ENCODE measurements around the gene PROM2. TPM values are rescaled to one million over a fixed set of nuclear protein-coding genes. Genes with fewer than 3 reads are reported as not detected.

The PROM2 gene
- total RNA-seq, 6 experiments from 2014 or later: 0.12 to 0.68 (median 0.35) TPM; not detected in 1

DNA sequence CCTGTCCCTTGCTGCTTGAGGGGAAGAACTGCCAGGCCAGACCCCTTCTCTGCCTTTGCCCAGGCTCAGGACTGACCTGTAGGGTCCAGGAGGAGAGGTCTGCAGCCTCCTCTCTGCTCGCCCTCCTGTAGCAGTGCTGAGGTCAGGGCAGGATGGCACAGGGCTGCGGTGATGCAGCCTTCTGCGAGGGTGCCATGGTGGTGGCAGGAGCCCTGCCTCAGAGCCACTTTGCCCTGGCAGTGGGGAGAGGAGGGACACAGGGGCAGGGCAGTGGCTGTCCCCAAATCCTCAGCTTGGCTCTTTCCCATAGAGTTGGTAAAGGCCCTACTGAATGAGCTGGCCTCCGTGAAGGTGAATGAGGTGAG, 884 bp downstream of the PROM2 start:
- H3K4me3 Mint-ChIP-seq: no peak overlapping the region
- H3K9me3 Mint-ChIP-seq: no peaks in the 10 kb centered on the region
- DNase-seq: no peak
- H3K4me1 Mint-ChIP-seq (ENCODE audit: low read depth): peaks cover 11% of the 10 kb centered on the region
- H3K27ac Mint-ChIP-seq: no peak overlapping the region
- TF ChIP-seq, protein P1, sequence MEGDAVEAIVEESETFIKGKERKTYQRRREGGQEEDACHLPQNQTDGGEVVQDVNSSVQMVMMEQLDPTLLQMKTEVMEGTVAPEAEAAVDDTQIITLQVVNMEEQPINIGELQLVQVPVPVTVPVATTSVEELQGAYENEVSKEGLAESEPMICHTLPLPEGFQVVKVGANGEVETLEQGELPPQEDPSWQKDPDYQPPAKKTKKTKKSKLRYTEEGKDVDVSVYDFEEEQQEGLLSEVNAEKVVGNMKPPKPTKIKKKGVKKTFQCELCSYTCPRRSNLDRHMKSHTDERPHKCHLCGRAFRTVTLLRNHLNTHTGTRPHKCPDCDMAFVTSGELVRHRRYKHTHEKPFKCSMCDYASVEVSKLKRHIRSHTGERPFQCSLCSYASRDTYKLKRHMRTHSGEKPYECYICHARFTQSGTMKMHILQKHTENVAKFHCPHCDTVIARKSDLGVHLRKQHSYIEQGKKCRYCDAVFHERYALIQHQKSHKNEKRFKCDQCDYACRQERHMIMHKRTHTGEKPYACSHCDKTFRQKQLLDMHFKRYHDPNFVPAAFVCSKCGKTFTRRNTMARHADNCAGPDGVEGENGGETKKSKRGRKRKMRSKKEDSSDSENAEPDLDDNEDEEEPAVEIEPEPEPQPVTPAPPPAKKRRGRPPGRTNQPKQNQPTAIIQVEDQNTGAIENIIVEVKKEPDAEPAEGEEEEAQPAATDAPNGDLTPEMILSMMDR (IDR thresholded peaks at IDR 0.05): no peak
- H3K36me3 Mint-ChIP-seq (ENCODE audit: low read depth): no peaks in the 10 kb centered on the region
- H3K27me3 Mint-ChIP-seq (ENCODE audit: insufficient read depth): peaks cover 10% of the 10 kb centered on the region

DNA sequence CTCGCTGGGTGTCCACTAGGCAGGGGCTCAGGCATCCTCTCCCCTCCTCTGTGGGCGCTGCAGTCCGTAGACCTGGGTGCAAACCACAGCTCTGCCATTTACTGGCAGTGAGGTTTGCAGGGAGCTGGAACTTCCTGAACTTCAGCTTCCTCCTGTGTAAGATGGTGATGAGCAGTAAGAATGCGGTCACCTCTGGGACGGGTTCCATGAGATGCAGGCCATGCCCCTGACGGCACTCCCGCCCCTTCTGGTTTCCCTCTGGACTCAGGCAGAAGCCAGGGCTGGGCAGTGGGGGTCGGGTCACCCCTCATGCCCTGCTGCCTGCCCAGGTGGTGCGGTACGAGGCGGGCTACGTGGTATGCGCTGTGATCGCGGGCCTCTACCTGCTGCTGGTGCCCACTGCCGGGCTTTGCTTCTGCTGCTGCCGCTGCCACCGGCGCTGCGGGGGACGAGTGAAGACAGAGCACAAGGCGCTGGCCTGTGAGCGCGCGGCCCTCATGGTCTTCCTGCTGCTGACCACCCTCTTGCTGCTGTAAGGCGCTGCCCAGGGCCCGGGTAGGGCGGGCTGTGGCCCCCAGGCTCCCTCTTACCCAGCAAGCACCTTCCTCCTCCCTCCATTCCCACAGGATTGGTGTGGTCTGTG, 1.5 kb downstream of the PROM2 start:
- Mint-ChIP-seq H3K27me3 (ENCODE audit: insufficient read depth) (peaks cover 9% of the 10 kb centered on the region), H3K4me1 (ENCODE audit: low read depth) (peaks cover 11% of the 10 kb centered on the region), H3K27ac (no peak overlapping the region), H3K4me3 (no peak overlapping the region), H3K36me3 (ENCODE audit: low read depth) (no peaks in the 10 kb centered on the region), H3K9me3 (no peaks in the 10 kb centered on the region)
- TF ChIP-seq, protein P1 (IDR thresholded peaks at IDR 0.05): no peak
- no peak for DNase-seq

DNA sequence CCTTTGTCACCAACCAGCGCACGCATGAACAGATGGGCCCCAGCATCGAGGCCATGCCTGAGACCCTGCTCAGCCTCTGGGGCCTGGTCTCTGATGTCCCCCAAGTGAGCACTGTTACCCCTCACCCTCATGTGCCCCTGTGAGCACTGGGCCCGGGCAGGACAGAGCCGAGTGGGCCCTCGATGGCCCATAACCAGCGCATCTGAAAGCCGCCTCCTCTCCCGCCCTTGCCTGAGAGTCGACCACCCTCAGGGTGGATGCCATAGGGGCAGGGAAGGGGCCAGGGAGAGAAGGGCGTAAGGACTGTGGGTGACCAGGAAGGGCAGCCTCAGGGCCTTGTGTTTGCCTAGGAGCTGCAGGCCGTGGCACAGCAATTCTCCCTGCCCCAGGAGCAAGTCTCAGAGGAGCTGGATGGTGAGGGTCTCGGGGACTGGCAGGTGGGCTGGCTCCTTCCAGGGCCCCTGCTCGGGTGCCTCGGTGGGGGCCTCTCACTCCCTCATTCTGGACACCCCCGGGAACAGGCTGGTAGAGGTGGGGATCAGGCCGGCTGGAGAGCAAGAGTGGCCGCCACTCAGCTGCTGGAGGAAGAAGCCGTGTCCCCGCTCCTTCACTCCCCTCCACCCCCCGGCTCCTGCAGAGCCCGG, 2.1 kb downstream of the PROM2 start:
- TF ChIP-seq, protein P1 (IDR thresholded peaks at IDR 0.05): no peak
- Mint-ChIP-seq H3K27me3 (ENCODE audit: insufficient read depth) (peaks cover 9% of the 10 kb centered on the region), H3K4me1 (ENCODE audit: low read depth) (peaks cover 11% of the 10 kb centered on the region), H3K36me3 (ENCODE audit: low read depth) (no peaks in the 10 kb centered on the region), H3K4me3 (no peak overlapping the region), H3K27ac (no peak overlapping the region), H3K9me3 (no peaks in the 10 kb centered on the region)
- DNase-seq: no peak

DNA sequence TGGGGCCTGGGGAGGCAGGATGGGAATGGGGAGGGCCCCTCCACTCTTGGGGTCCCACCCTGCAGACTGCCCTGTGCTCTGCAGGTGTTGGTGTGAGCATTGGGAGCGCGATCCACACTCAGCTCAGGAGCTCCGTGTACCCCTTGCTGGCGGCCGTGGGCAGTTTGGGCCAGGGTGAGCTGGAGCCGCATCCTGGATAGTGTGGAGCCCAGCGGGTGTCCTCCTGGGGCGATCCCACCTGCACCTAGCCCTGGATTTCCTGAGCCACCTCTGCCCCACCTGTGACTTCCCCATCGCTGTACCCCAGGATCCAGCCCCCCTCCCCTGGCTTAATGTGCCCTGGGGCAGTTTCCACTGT, 2.6 kb downstream of the PROM2 start:
- no peak overlapping the region for H3K4me3 Mint-ChIP-seq

DNA sequence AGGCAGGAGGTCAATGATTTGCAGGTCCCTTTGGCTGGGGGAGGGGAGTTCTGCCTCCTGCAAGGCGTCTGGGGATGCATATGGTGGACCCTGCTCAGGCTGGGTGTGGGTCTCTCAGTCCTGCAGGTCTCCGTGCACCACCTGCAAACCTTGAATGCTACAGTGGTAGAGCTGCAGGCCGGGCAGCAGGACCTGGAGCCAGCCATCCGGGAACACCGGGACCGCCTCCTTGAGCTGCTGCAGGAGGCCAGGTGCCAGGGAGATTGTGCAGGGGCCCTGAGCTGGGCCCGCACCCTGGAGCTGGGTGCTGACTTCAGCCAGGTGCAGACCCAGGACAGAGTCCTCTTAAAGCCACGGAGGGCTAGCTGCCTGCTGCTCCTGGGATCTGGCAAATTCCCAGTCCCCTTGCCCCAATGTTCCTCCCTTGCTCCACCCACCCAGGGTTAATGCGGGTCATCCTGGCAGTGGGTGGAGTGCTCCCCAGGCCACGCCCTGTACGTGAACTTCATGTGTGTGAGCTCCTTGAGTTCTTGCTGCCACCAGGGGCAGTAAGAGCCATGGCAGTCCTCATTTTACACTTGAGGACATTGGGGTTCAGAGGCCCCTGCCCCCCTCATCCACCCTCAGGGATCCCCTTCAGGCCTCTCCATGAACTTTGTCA, 3.1 kb downstream of the PROM2 start:
- Mint-ChIP-seq H3K27me3 (ENCODE audit: insufficient read depth) (peaks cover 6% of the 10 kb centered on the region), H3K9me3 (no peaks in the 10 kb centered on the region), H3K4me1 (ENCODE audit: low read depth) (peaks cover 11% of the 10 kb centered on the region), H3K27ac (no peak overlapping the region), H3K4me3 (no peak overlapping the region), H3K36me3 (ENCODE audit: low read depth) (no peaks in the 10 kb centered on the region)
- DNase-seq: no peak
- TF ChIP-seq, protein P1 (IDR thresholded peaks at IDR 0.05): peak; percentile 49

More for the DNA sequence above, 2.6 kb downstream of the PROM2 start:
- TF ChIP-seq, protein P1 (IDR thresholded peaks at IDR 0.05): no peak
- peaks cover 9% of the 10 kb centered on the region; the same call in 1 of the 2 replicates for H3K27me3 Mint-ChIP-seq (ENCODE audit: insufficient read depth)
- no peak overlapping the region for H3K27ac Mint-ChIP-seq
- no peaks in the 10 kb centered on the region for H3K36me3 Mint-ChIP-seq (ENCODE audit: low read depth)
- H3K9me3 Mint-ChIP-seq: no peaks in the 10 kb centered on the region
- no peak for DNase-seq
- H3K4me1 Mint-ChIP-seq (ENCODE audit: low read depth): peaks cover 11% of the 10 kb centered on the region

All from HFFc6 (cell line).